ENCODE measurements around the gene DAPK2.

- no peak for TF ChIP-seq PHF8 (IDR thresholded peaks at IDR 0.05; ENCODE audit: borderline replicate concordance, low read depth)
- no peak for TF ChIP-seq CTCF (IDR thresholded peaks at IDR 0.05)
- no peak for TF ChIP-seq ESRRA (IDR thresholded peaks at IDR 0.05; ENCODE audit: borderline replicate concordance, low read length)
- TF ChIP-seq SREBF2 (IDR thresholded peaks at IDR 0.05): no peak
- TF ChIP-seq CBX8 (IDR thresholded peaks at IDR 0.05): no peak
- TF ChIP-seq EP300 (IDR thresholded peaks at IDR 0.05): no peak
- no peak for TF ChIP-seq USF2 (IDR thresholded peaks at IDR 0.05)
- no peak for TF ChIP-seq CHD4 (IDR thresholded peaks at IDR 0.05; ENCODE audit: borderline replicate concordance)
- no peak for TF ChIP-seq POLR2A (IDR thresholded peaks at IDR 0.05; ENCODE audit: low read length)
- TF ChIP-seq MYC (IDR thresholded peaks at IDR 0.05; ENCODE audit: borderline replicate concordance, low read length): no peak
- TF ChIP-seq BHLHE40 (IDR thresholded peaks at IDR 0.05; ENCODE audit: low read depth, low read length): no peak
- TF ChIP-seq SMC3 (IDR thresholded peaks at IDR 0.05): no peak
Measured at GRCh38 chr15:63857461-63857856, 188.8 kb downstream of the DAPK2 start.

Measured in A549 (cell line).